22Rv1 (cell line): ENCODE results near the gene ARMC2.

Source experiments
- H3K27ac ChIP-seq: fragments of 450-650 bp; 2 replicates; pipeline ENCODE4 v1.5.1; 2017
- CTCF ChIP-seq: fragments of 450-650 bp; IDR thresholded peaks from 2 replicates; pipeline ENCODE4 v1.5.1; 2017; ENCODE audit warnings: mild to moderate bottlenecking
- ZFX ChIP-seq: fragments of 450-650 bp; IDR thresholded peaks from 2 replicates; pipeline ENCODE4 v1.6.1; 2017; ENCODE audit warnings: antibody characterized with exemption, borderline replicate concordance

Gene ARMC2

GRCh38 chr6:108958900-108959770, 110.9 kb downstream of the ARMC2 start:
- H3K27ac ChIP-seq, result no peak overlapping the region
- TF ChIP-seq ZFX (no peak), CTCF (no peak)

GRCh38 chr6:108959972-108960582, 111.9 kb downstream of the ARMC2 start:
- no peak overlapping the region for H3K27ac ChIP-seq
- TF ChIP-seq CTCF (no peak), ZFX (no peak)

GRCh38 chr6:108960601-108961000, 112.4 kb downstream of the ARMC2 start:
- H3K27ac ChIP-seq, result no peak overlapping the region
- TF ChIP-seq CTCF, result no peak

- H3K27ac ChIP-seq, result no peak overlapping the region
Observed at GRCh38 chr6:108961077-108961476, 112.9 kb downstream of the ARMC2 start.

GRCh38 chr6:108961985-108962384, 113.8 kb downstream of the ARMC2 start:
- TF ChIP-seq ZFX (no peak), CTCF (no peak)
- H3K27ac ChIP-seq, result no peak overlapping the region

More at GRCh38 chr6:108961077-108961476, 112.9 kb downstream of the ARMC2 start:
- TF ChIP-seq ZFX (no peak), CTCF (no peak)

GRCh38 chr6:108966251-108966650, 118.0 kb downstream of the ARMC2 start:
- H3K27ac ChIP-seq, result no peak overlapping the region
- TF ChIP-seq CTCF (no peak), ZFX (no peak)
